ENCODE data around the gene ENTR1. TPM values are rescaled to one million over a fixed set of nuclear protein-coding genes. Genes with fewer than 3 reads are reported as not detected.

The ENTR1 gene
- total and polyA plus RNA-seq, 10 of the 15 experiments (the other 5 are each of a cell fraction or from before 2014, with no cell fraction given): 8.2 to 96.4 (median 41.1) TPM

DNA sequence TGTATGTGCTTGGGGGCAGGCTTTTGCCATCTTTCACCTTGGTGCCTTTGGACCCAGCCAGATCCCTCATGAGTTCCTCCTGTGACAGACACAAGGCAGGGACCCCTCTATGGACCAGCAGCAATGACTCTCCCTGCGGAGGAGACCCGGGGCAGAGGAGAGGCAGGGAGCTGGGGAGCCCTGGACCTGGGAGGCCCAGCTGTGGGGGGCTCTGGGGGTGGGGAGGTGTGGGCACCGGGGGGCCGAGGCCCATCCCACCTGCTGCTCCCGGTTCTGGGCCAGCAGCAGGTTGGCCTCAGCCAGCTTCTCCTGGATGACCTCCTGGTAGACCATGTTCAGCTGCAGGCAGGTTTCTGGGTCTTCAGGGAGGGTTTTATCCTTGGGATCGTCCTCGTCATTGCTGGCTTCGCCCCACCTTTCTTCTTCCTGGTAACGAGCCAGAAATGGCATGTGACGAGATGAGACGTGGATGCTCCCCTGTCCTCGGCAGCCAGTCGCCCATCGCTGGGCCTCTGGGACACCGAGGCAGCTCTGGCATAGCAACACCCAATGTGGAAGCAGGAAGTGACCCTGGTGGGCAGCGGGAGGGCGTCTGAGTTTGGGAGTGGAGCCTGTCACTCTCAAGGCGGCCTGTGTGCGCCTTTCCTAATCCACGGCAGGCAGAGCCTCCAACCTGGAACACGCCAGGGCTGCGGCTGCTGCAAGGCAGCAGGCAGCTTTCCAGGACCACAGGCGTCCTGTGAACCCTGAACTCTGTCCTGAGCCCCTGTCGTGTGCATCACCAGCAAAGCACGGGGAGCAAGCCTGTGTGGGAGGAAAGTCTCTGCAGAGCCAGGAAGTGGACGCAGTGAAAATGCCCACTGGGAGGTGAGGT, 14.8 kb downstream of the ENTR1 start (continued):
- TF ChIP-seq, protein P1, sequence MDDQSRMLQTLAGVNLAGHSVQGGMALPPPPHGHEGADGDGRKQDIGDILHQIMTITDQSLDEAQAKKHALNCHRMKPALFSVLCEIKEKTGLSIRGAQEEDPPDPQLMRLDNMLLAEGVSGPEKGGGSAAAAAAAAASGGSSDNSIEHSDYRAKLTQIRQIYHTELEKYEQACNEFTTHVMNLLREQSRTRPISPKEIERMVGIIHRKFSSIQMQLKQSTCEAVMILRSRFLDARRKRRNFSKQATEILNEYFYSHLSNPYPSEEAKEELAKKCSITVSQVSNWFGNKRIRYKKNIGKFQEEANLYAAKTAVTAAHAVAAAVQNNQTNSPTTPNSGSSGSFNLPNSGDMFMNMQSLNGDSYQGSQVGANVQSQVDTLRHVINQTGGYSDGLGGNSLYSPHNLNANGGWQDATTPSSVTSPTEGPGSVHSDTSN (IDR thresholded peaks at IDR 0.05; ENCODE audit: insufficient replicate concordance, low read depth, low read length): peak; percentile 12
- TF ChIP-seq, protein P2, sequence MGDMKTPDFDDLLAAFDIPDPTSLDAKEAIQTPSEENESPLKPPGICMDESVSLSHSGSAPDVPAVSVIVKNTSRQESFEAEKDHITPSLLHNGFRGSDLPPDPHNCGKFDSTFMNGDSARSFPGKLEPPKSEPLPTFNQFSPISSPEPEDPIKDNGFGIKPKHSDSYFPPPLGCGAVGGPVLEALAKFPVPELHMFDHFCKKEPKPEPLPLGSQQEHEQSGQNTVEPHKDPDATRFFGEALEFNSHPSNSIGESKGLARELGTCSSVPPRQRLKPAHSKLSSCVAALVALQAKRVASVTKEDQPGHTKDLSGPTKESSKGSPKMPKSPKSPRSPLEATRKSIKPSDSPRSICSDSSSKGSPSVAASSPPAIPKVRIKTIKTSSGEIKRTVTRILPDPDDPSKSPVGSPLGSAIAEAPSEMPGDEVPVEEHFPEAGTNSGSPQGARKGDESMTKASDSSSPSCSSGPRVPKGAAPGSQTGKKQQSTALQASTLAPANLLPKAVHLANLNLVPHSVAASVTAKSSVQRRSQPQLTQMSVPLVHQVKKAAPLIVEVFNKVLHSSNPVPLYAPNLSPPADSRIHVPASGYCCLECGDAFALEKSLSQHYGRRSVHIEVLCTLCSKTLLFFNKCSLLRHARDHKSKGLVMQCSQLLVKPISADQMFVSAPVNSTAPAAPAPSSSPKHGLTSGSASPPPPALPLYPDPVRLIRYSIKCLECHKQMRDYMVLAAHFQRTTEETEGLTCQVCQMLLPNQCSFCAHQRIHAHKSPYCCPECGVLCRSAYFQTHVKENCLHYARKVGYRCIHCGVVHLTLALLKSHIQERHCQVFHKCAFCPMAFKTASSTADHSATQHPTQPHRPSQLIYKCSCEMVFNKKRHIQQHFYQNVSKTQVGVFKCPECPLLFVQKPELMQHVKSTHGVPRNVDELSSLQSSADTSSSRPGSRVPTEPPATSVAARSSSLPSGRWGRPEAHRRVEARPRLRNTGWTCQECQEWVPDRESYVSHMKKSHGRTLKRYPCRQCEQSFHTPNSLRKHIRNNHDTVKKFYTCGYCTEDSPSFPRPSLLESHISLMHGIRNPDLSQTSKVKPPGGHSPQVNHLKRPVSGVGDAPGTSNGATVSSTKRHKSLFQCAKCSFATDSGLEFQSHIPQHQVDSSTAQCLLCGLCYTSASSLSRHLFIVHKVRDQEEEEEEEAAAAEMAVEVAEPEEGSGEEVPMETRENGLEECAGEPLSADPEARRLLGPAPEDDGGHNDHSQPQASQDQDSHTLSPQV (IDR thresholded peaks at IDR 0.05): no peak
- TF ChIP-seq ETV6 (conservative IDR thresholded peaks at IDR 0.05 in 1 of 2, IDR thresholded peaks at IDR 0.05 in 1 of 2; ENCODE audit: borderline replicate concordance in 1 of 2, low read depth in 1 of 2) (no peak), NR2F1 (conservative IDR thresholded peaks at IDR 0.05) (no peak)
- TF ChIP-seq, protein P3, sequence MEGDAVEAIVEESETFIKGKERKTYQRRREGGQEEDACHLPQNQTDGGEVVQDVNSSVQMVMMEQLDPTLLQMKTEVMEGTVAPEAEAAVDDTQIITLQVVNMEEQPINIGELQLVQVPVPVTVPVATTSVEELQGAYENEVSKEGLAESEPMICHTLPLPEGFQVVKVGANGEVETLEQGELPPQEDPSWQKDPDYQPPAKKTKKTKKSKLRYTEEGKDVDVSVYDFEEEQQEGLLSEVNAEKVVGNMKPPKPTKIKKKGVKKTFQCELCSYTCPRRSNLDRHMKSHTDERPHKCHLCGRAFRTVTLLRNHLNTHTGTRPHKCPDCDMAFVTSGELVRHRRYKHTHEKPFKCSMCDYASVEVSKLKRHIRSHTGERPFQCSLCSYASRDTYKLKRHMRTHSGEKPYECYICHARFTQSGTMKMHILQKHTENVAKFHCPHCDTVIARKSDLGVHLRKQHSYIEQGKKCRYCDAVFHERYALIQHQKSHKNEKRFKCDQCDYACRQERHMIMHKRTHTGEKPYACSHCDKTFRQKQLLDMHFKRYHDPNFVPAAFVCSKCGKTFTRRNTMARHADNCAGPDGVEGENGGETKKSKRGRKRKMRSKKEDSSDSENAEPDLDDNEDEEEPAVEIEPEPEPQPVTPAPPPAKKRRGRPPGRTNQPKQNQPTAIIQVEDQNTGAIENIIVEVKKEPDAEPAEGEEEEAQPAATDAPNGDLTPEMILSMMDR (IDR thresholded peaks at IDR 0.05 in 2 of 3, conservative IDR thresholded peaks at IDR 0.05 in 1 of 3; ENCODE audit: control insufficient read depth in 2 of 3, extremely low read depth in 1 of 3, insufficient read depth in 1 of 3, low read depth in 3 of 3, low read length in 3 of 3): no peak
- TF ChIP-seq, protein P4, sequence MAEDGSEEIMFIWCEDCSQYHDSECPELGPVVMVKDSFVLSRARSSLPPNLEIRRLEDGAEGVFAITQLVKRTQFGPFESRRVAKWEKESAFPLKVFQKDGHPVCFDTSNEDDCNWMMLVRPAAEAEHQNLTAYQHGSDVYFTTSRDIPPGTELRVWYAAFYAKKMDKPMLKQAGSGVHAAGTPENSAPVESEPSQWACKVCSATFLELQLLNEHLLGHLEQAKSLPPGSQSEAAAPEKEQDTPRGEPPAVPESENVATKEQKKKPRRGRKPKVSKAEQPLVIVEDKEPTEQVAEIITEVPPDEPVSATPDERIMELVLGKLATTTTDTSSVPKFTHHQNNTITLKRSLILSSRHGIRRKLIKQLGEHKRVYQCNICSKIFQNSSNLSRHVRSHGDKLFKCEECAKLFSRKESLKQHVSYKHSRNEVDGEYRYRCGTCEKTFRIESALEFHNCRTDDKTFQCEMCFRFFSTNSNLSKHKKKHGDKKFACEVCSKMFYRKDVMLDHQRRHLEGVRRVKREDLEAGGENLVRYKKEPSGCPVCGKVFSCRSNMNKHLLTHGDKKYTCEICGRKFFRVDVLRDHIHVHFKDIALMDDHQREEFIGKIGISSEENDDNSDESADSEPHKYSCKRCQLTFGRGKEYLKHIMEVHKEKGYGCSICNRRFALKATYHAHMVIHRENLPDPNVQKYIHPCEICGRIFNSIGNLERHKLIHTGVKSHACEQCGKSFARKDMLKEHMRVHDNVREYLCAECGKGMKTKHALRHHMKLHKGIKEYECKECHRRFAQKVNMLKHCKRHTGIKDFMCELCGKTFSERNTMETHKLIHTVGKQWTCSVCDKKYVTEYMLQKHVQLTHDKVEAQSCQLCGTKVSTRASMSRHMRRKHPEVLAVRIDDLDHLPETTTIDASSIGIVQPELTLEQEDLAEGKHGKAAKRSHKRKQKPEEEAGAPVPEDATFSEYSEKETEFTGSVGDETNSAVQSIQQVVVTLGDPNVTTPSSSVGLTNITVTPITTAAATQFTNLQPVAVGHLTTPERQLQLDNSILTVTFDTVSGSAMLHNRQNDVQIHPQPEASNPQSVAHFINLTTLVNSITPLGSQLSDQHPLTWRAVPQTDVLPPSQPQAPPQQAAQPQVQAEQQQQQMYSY (CRISPR knock-in tag; IDR thresholded peaks at IDR 0.05): no peak
- TF ChIP-seq, protein P5, sequence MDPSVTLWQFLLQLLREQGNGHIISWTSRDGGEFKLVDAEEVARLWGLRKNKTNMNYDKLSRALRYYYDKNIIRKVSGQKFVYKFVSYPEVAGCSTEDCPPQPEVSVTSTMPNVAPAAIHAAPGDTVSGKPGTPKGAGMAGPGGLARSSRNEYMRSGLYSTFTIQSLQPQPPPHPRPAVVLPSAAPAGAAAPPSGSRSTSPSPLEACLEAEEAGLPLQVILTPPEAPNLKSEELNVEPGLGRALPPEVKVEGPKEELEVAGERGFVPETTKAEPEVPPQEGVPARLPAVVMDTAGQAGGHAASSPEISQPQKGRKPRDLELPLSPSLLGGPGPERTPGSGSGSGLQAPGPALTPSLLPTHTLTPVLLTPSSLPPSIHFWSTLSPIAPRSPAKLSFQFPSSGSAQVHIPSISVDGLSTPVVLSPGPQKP (IDR thresholded peaks at IDR 0.05; ENCODE audit: low read depth, low read length): no peak

All from GM12878 (cell line).